Loucy (cell line): ENCODE measurements around the gene CHMP1A.

Source experiments
- H2AFZ ChIP-seq: fragments of 200-600 bp; sonication (generic); 2 replicates; pipeline ENCODE4 v1.6.0; 2016; ENCODE audit warnings: antibody characterized with exemption, mild to moderate bottlenecking, low read length, moderate library complexity
- H3F3A ChIP-seq: fragments of 200-600 bp; 2 replicates; pipeline ENCODE4 v1.6.0; 2016; ENCODE audit warnings: antibody characterized with exemption, low read depth, mild to moderate bottlenecking
- H3K27me3 ChIP-seq: fragments of 200-600 bp; sonication (generic); 2 replicates; pipeline ENCODE4 v1.6.1; 2014; ENCODE audit warnings: low read length, mild to moderate bottlenecking; ENCODE audit not compliant: insufficient read depth, poor library complexity, severe bottlenecking
- H3K36me3 ChIP-seq: fragments of 200-600 bp; sonication (generic); 2 replicates; pipeline ENCODE4 v1.6.1; 2016; ENCODE audit warnings: low read length; ENCODE audit not compliant: insufficient read depth
- H3K4me1 ChIP-seq: fragments of 200-600 bp; sonication (generic); 2 replicates; pipeline ENCODE4 v1.5.1; 2014; ENCODE audit warnings: low read length, mild to moderate bottlenecking; ENCODE audit not compliant: insufficient read depth, poor library complexity, severe bottlenecking
- H3K4me2 ChIP-seq: fragments of 200-600 bp; sonication (generic); 2 replicates; pipeline ENCODE4 v1.6.0; 2014; ENCODE audit warnings: antibody characterized with exemption, low read length, low read depth, mild to moderate bottlenecking; ENCODE audit not compliant: poor library complexity, severe bottlenecking
- H3K4me3 ChIP-seq: fragments of 200-600 bp; sonication (generic); 2 replicates; pipeline ENCODE4 v1.5.1; 2014; ENCODE audit warnings: low read length, mild to moderate bottlenecking, mixed read lengths; ENCODE audit not compliant: poor library complexity, severe bottlenecking
- H3K79me2 ChIP-seq: fragments of 200-600 bp; sonication (generic); 2 replicates; pipeline ENCODE4 v1.6.1; 2014; ENCODE audit warnings: low read length; ENCODE audit not compliant: insufficient read depth
- H3K9ac ChIP-seq: fragments of 200-600 bp; sonication (generic); 2 replicates; pipeline ENCODE4 v1.6.0; 2014; ENCODE audit warnings: mild to moderate bottlenecking, low read depth, low read length, moderate library complexity; ENCODE audit not compliant: poor library complexity, severe bottlenecking
- H3K9me2 ChIP-seq: fragments of 200-600 bp; sonication (generic); replicated peaks from 2 replicates; pipeline ENCODE4 v1.6.1; 2016; ENCODE audit warnings: low read depth, low read length, mixed read lengths
- H3K9me3 ChIP-seq: fragments of 200-600 bp; sonication (generic); 2 replicates; pipeline ENCODE4 v1.6.1; 2014; ENCODE audit warnings: mild to moderate bottlenecking, antibody characterized with exemption, low read length, low read depth; ENCODE audit not compliant: insufficient read depth
- H4K20me1 ChIP-seq: fragments of 200-600 bp; sonication (generic); 2 replicates; pipeline ENCODE4 v1.6.0; 2014; ENCODE audit warnings: antibody characterized with exemption, low read length, mild to moderate bottlenecking; ENCODE audit not compliant: insufficient read depth, poor library complexity, severe bottlenecking
- CTCF ChIP-seq: fragments of 200-600 bp; sonication (generic); conservative IDR thresholded peaks from 2 replicates; pipeline ENCODE4 v1.5.1; 2014; ENCODE audit warnings: mild to moderate bottlenecking, antibody characterized with exemption, low read length
- EZH2phosphoT487 ChIP-seq: fragments of 200-600 bp; IDR thresholded peaks from 2 replicates; pipeline ENCODE4 v1.6.1; 2018; ENCODE audit warnings: antibody characterized with exemption, mild to moderate bottlenecking, moderate library complexity, borderline replicate concordance

CHMP1A gene

DNA sequence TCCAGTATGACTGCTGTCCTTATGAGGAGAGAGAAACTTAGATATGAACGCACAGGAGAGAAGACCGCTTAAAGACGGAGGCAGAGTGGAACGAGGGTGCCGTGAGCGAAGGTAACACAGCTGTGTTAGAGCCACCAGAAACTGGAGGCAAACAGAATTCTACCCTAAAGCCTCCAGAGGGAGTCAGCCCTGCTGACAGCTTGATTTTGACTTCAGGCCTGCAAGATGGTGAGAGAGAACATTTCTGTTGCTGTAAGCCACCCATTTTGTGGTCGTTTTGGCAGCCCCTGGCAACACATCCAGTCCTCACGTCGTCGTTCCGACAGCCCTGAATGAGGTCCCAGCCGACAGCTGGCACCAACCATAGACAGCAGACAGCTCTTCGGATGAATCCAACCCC lies 46.8 kb upstream of the CHMP1A start:
- H3K36me3 ChIP-seq: no peaks in the 10 kb centered on the region
- H2AFZ ChIP-seq: no peak overlapping the region
- H3K9me3 ChIP-seq: no peaks in the 10 kb centered on the region
- H3K79me2 ChIP-seq: no peaks in the 10 kb centered on the region
- H3K4me2 ChIP-seq: no peak overlapping the region
- no peak overlapping the region for H3K4me3 ChIP-seq
- H3K9ac ChIP-seq: no peak overlapping the region
- TF ChIP-seq CTCF (no peak), EZH2phosphoT487 (no peak)
- no peaks in the 10 kb centered on the region for H3F3A ChIP-seq
- H3K9me2 ChIP-seq: no peaks in the 10 kb centered on the region
- H4K20me1 ChIP-seq: no peaks in the 10 kb centered on the region
- peaks cover 2% of the 10 kb centered on the region for H3K4me1 ChIP-seq
- H3K27me3 ChIP-seq: no peaks in the 10 kb centered on the region

GRCh38 chr16:89701425-89702406 lies 44.2 kb upstream of the CHMP1A start, which contains the start of gene SPATA2L:
Gene SPATA2L (minus strand): TSS chr16:89701705. CDS start chr16:89701232, 473 bp downstream.
- H3K9me3 ChIP-seq: no peaks in the 10 kb centered on the region
- H4K20me1 ChIP-seq: no peaks in the 10 kb centered on the region
- no peaks in the 10 kb centered on the region for H3K27me3 ChIP-seq
- TF ChIP-seq EZH2phosphoT487 (no peak), CTCF (peak; percentile 15; the same call in 1 of the 2 replicates)
- no peaks in the 10 kb centered on the region for H3K36me3 ChIP-seq
- H3K4me3 ChIP-seq: peak within 1 kb of the TSS; percentile 72
- no peak within 1 kb of the TSS for H3K9ac ChIP-seq
- peaks cover 8% of the 10 kb centered on the region for H3K4me1 ChIP-seq
- H3K79me2 ChIP-seq: no peaks in the 10 kb centered on the region
- H3K9me2 ChIP-seq: no peaks in the 10 kb centered on the region
- peak within 1 kb of the TSS; percentile 69 for H3K4me2 ChIP-seq
- H2AFZ ChIP-seq: peak within 1 kb of the TSS; percentile 70; the same call in 1 of the 2 replicates
- no peaks in the 10 kb centered on the region for H3F3A ChIP-seq

- TF ChIP-seq EZH2phosphoT487 (no peak), CTCF (no peak)
- no peak overlapping the region for H2AFZ ChIP-seq
Observed at GRCh38 chr16:89700649-89701424, 43.3 kb upstream of the CHMP1A start.

More at GRCh38 chr16:89700649-89701424, 43.3 kb upstream of the CHMP1A start:
- no peak overlapping the region for H3K9ac ChIP-seq
- H3K36me3 ChIP-seq: no peaks in the 10 kb centered on the region
- H3K4me2 ChIP-seq: peak overlapping the region; percentile 69
- peaks cover 13% of the 10 kb centered on the region for H3K4me1 ChIP-seq
- H3K79me2 ChIP-seq: no peaks in the 10 kb centered on the region
- no peaks in the 10 kb centered on the region for H3K9me3 ChIP-seq
- no peaks in the 10 kb centered on the region for H3F3A ChIP-seq
- H3K27me3 ChIP-seq: no peaks in the 10 kb centered on the region
- H3K9me2 ChIP-seq: no peaks in the 10 kb centered on the region
- peak overlapping the region; percentile 72 for H3K4me3 ChIP-seq
- H4K20me1 ChIP-seq: no peaks in the 10 kb centered on the region
